Measurements from ENCODE around the gene CIPC.

The CIPC gene

GRCh38 chr14:77103951-77104350 lies 5.9 kb downstream of the CIPC start:
- DNase-seq (ENCODE audit: low spot score), result no peak

- DNase-seq (ENCODE audit: low spot score), result no peak
Measured at GRCh38 chr14:77104393-77104792, 6.3 kb downstream of the CIPC start.

- DNase-seq (ENCODE audit: low spot score), result no peak
Measured at GRCh38 chr14:77105145-77105939, 7.3 kb downstream of the CIPC start.

GRCh38 chr14:77106666-77107065 lies 8.6 kb downstream of the CIPC start:
- no peak for DNase-seq (ENCODE audit: low spot score)

- no peak for DNase-seq (ENCODE audit: low spot score)
Measured at GRCh38 chr14:77107228-77107627, 9.2 kb downstream of the CIPC start.

GRCh38 chr14:77108753-77109152 lies 10.7 kb downstream of the CIPC start:
- DNase-seq (ENCODE audit: low spot score), result no peak

GRCh38 chr14:77109656-77110055 lies 11.6 kb downstream of the CIPC start:
- no peak for DNase-seq (ENCODE audit: low spot score)

- DNase-seq (ENCODE audit: low spot score), result no peak
Measured at GRCh38 chr14:77110286-77110685, 12.2 kb downstream of the CIPC start.

GRCh38 chr14:77111021-77111420 lies 13.0 kb downstream of the CIPC start:
- DNase-seq (ENCODE audit: low spot score), result no peak

GRCh38 chr14:77113644-77114043 lies 15.6 kb downstream of the CIPC start:
- DNase-seq (ENCODE audit: low spot score), result no peak

GRCh38 chr14:77114609-77115008 lies 16.6 kb downstream of the CIPC start:
- no peak for DNase-seq (ENCODE audit: low spot score)

- DNase-seq (ENCODE audit: low spot score), result no peak
Measured at GRCh38 chr14:77116172-77116817, 18.2 kb downstream of the CIPC start.

GRCh38 chr14:77119851-77120250 lies 21.8 kb downstream of the CIPC start:
- no peak for DNase-seq (ENCODE audit: low spot score)

- DNase-seq (ENCODE audit: low spot score), result no peak
Measured at GRCh38 chr14:77120771-77121743, 23.0 kb downstream of the CIPC start.

- no peak for DNase-seq (ENCODE audit: low spot score)
Measured at GRCh38 chr14:77122526-77123125, 24.6 kb downstream of the CIPC start.

- no peak for DNase-seq (ENCODE audit: low spot score)
Measured at GRCh38 chr14:77123381-77124325, 25.6 kb downstream of the CIPC start.

GRCh38 chr14:77124345-77125280 lies 26.6 kb downstream of the CIPC start:
- DNase-seq (ENCODE audit: low spot score), result peak; percentile 81

GRCh38 chr14:77125281-77125801 lies 27.3 kb downstream of the CIPC start:
- DNase-seq (ENCODE audit: low spot score), result no peak

- no peak for DNase-seq (ENCODE audit: low spot score)
Measured at GRCh38 chr14:77125823-77126325, 27.8 kb downstream of the CIPC start.
